Endothelial cell of umbilical vein (primary cell): ENCODE results near the gene ERGIC2. TPM values are rescaled to one million over a fixed set of nuclear protein-coding genes. Genes with fewer than 3 reads are reported as not detected.
A peak's percentile ranks its signal among the peaks of the same experiment; 100 is the strongest.

Experiments
- BruUV-seq: library from RNA; stranded (reverse); fragments of 400-500 nt; replicated peaks from 2 replicates; lab custom pipeline; 2021; lab: Mats Ljungman, UMichigan
- CTCF ChIA-PET: fragments of 300-600, 350-600 bp; sonication (Branson Sonifier 250); formaldehyde crosslinking; loops from one replicate; lab custom pipeline; 2021; ENCODE audit warnings: antibody characterized with exemption, inconsistent platforms; lab: Charles Lee
- POLR2A ChIA-PET: fragments of 300-600, 350-600 bp; sonication (Branson Sonifier 250); formaldehyde crosslinking; loops from one replicate; lab custom pipeline; 2021; ENCODE audit warnings: antibody characterized with exemption, inconsistent platforms; lab: Charles Lee
- DNase-seq: peaks from one replicate; pipeline ENCODE4 v3.0.0-alpha.2; 2011; ENCODE audit warnings: low read depth, low spot score
- FAIRE-seq: peaks from 2 replicates; lab custom pipeline; 2011; peaks lifted over from hg19 to GRCh38; lab: Jason Lieb, UNC
- H2AFZ ChIP-seq: 2 replicates; pipeline ENCODE4 v1.6.0; 2012; ENCODE audit warnings: low read depth, low read length, control low read depth, inconsistent platforms
- H3K27ac ChIP-seq: 2 replicates; pipeline ENCODE4 v1.5.1; 2011; ENCODE audit warnings: low read depth, mild to moderate bottlenecking, control low read depth, low read length, moderate library complexity; ENCODE audit not compliant: insufficient read depth
- H3K27me3 ChIP-seq, 2 experiments: 2 replicates each; pipeline versions ENCODE4 v1.6.0 to v1.6.1; 2011; ENCODE audit warnings: low read length in 2 of 2, mixed read lengths in 1 of 2; ENCODE audit not compliant: control insufficient read depth in 2 of 2, insufficient read depth in 2 of 2
- H3K36me3 ChIP-seq, 2 experiments: 2 replicates in 1 of 2; 3 replicates in 1 of 2; pipeline ENCODE4 v1.5.1; 2011; ENCODE audit warnings: low read length in 2 of 2, mild to moderate bottlenecking in 1 of 2, moderate library complexity in 1 of 2; ENCODE audit not compliant: control insufficient read depth in 2 of 2, insufficient read depth in 2 of 2; ENCODE audit errors: extremely low read depth in 1 of 2
- H3K4me1 ChIP-seq: 3 replicates; pipeline ENCODE4 v1.5.1; 2011; ENCODE audit warnings: mild to moderate bottlenecking, low read length; ENCODE audit not compliant: control insufficient read depth, insufficient read depth; ENCODE audit errors: extremely low read depth
- H3K4me2 ChIP-seq: 2 replicates; pipeline ENCODE4 v1.6.1; 2011; ENCODE audit warnings: low read length, control low read depth, mixed read lengths; ENCODE audit not compliant: insufficient read depth
- H3K4me3 ChIP-seq, 3 experiments: fragments of 200-600 bp in 1 of 3; sonication (generic), shearing (Covaris generic) in 1 of 3; replicated peaks in 1 of 3; 2 replicates each; pipeline ENCODE4 v1.5.1; 2011 to 2016; ENCODE audit warnings: control low read depth in 3 of 3, low read length in 3 of 3, mild to moderate bottlenecking in 2 of 3, inconsistent platforms in 1 of 3, low read depth in 1 of 3, moderate library complexity in 1 of 3; ENCODE audit not compliant: insufficient read depth in 1 of 3
- H3K79me2 ChIP-seq: 2 replicates; pipeline ENCODE4 v1.6.0; 2012; ENCODE audit warnings: low read length, inconsistent platforms; ENCODE audit not compliant: control insufficient read depth, insufficient read depth
- H3K9ac ChIP-seq: replicated peaks from 2 replicates; pipeline ENCODE3; 2011; ENCODE audit warnings: low read length, control low read depth; ENCODE audit not compliant: insufficient read depth; ENCODE audit errors: extremely low read depth
- H3K9me1 ChIP-seq: replicated peaks from 3 replicates; pipeline ENCODE4 v1.6.0; 2011; ENCODE audit warnings: mild to moderate bottlenecking, low read length; ENCODE audit not compliant: control insufficient read depth, insufficient read depth; ENCODE audit errors: extremely low read depth
- H3K9me3 ChIP-seq: replicated peaks from 2 replicates; pipeline ENCODE4 v1.5.1; 2012; ENCODE audit warnings: low read length, inconsistent platforms; ENCODE audit not compliant: control insufficient read depth, insufficient read depth
- H4K20me1 ChIP-seq: replicated peaks from 2 replicates; pipeline ENCODE3; 2011; ENCODE audit warnings: mild to moderate bottlenecking, low read length; ENCODE audit not compliant: control insufficient read depth, insufficient read depth; ENCODE audit errors: extremely low read depth
- CTCF ChIP-seq, 2 donors: IDR thresholded peaks; 1 replicate in 1 of 2; 2 replicates in 1 of 2; pipeline ENCODE4 v1.5.1; 2011; ENCODE audit warnings: low read length in 2 of 2, mild to moderate bottlenecking in 2 of 2, moderate library complexity in 2 of 2, control low read depth in 1 of 2, inconsistent platforms in 1 of 2, low read depth in 1 of 2; ENCODE audit not compliant: insufficient read depth in 1 of 2; ENCODE audit errors: extremely low read depth in 1 of 2
- EZH2 ChIP-seq: IDR thresholded peaks from 2 replicates; pipeline ENCODE4 v1.6.1; 2012; ENCODE audit warnings: borderline replicate concordance, low read depth, mild to moderate bottlenecking, moderate library complexity, low read length, inconsistent platforms; ENCODE audit not compliant: severe bottlenecking
- MAX ChIP-seq: IDR thresholded peaks from 2 replicates; pipeline ENCODE4 v1.6.1; 2011; ENCODE audit not compliant: insufficient read depth, insufficient read length
- POLR2A ChIP-seq: IDR thresholded peaks from 2 replicates; pipeline ENCODE4 v1.6.1; 2012; ENCODE audit warnings: low read depth, mild to moderate bottlenecking, control low read depth, low read length
- POLR2AphosphoS5 ChIP-seq: IDR thresholded peaks from 2 replicates; pipeline ENCODE4 v1.6.1; 2012; ENCODE audit warnings: low read depth, mild to moderate bottlenecking, control low read depth, low read length, moderate library complexity; ENCODE audit not compliant: insufficient read depth
- dilution Hi-C: fragments of 300-500 bp; cut with MboI; formaldehyde crosslinking; loops from one replicate; pipeline ENCODE4 v1.15.0; 2019; ENCODE audit warnings: low sequenced_read_pairs; ENCODE audit not compliant: extremely low pct_ligation_motif_present
- intact Hi-C: fragments of 100-400 bp; cut with micrococcal nuclease; formaldehyde crosslinking; loops from one replicate; pipeline ENCODE4 v1.10.0; 2022
- polyA plus RNA-seq, 4 experiments: library from polyadenylated mRNA; depleted of rRNA in 3 of 4; stranded (reverse) in 3 of 4; unstranded in 1 of 4; fragments of >200 nt; gene quantifications; 2 replicates each; pipeline versions ENCODE4 v1.2.1 to v1.2.3, GENCODE V29; 2011 to 2012; ENCODE audit warnings: missing spikeins in 1 of 4
- total RNA-seq: library from RNA; stranded (reverse); gene quantifications from 2 replicates; pipeline ENCODE4 v1.2.3, GENCODE V29; 2021

ERGIC2 gene
- total and polyA plus RNA-seq, 2 donors (not counting 3 experiments of a cell fraction or from before 2014, with no cell fraction given) = 20.3 to 60.6 TPM

- H2AFZ ChIP-seq = no peak overlapping the region
- no TSS peak for BruUV-seq
- intact Hi-C loops = loop anchor here (10.0 kb wide), 1 partner anchor 205 kb away; no protein-coding TSS in a partner anchor
- H3K9me3 ChIP-seq = no peaks in the 10 kb centered on the region
- H3K4me3 ChIP-seq = no peak overlapping the region
- no peak overlapping the region for H3K9ac ChIP-seq
- H3K79me2 ChIP-seq = no peaks in the 10 kb centered on the region
- no peak overlapping the region for H3K4me2 ChIP-seq
- H3K4me1 ChIP-seq = no peaks in the 10 kb centered on the region
- H4K20me1 ChIP-seq = no peaks in the 10 kb centered on the region
- H3K36me3 ChIP-seq = peaks cover 2 to 11% of the 10 kb centered on the region in 2 experiments
- ChIA-PET POLR2A (no interaction called here), CTCF (interaction anchor here (0.8 to 2.3 kb wide), 3 partner anchors 9 to 236 kb away, joined by 3 to 11 read pairs (median 7); no protein-coding TSS in a partner anchor)
- FAIRE-seq (no peak), DNase-seq (peak; percentile 8)
- H3K9me1 ChIP-seq = no peaks in the 10 kb centered on the region
- TF ChIP-seq EZH2 (no peak), POLR2A (no peak), CTCF (IDR thresholded peaks at IDR 0.05; ENCODE audit: extremely low read depth in 1 of 2, insufficient read depth in 1 of 2, low read depth in 1 of 2, low read length in 2 of 2) (peak; percentile 5 to 12), MAX (no peak), POLR2AphosphoS5 (no peak)
- H3K27ac ChIP-seq = no peak overlapping the region
- dilution Hi-C loops = no loop called here
- no peaks in the 10 kb centered on the region for H3K27me3 ChIP-seq
Observed at GRCh38 chr12:29309320-29309902, 71.6 kb downstream of the ERGIC2 start.
